HG02763 (cell line): ENCODE measurements around the gene PYCARD.
"Not testable (repeated sequence)": the region's sequence is repeated elsewhere in the genome, so short reads cannot be mapped to it uniquely, and the experiment has no call there.

Source experiments
- ATAC-seq: cut with Tn5 transposase; IDR thresholded peaks from one replicate; pipeline ENCODE4 v1.9.1; 2021; ENCODE audit warnings: mild to moderate bottlenecking, moderate library complexity; ENCODE audit not compliant: unreplicated experiment

PYCARD gene

GRCh38 chr16:31202414-31203375 is at the start of gene PYCARD:
Gene PYCARD, minus strand, starts transcription at chr16:31202760. Its CDS starts 70 bp downstream, at chr16:31202690.
- no peak for ATAC-seq

GRCh38 chr16:31251435-31251834 is 48.9 kb upstream of the PYCARD start:
- no peak for ATAC-seq

- no peak for ATAC-seq
Measured at GRCh38 chr16:31250782-31251384, 48.3 kb upstream of the PYCARD start.

GRCh38 chr16:31248344-31248743 is 45.8 kb upstream of the PYCARD start:
- no peak for ATAC-seq

- no peak for ATAC-seq
Measured at GRCh38 chr16:31246296-31246695, 43.7 kb upstream of the PYCARD start.

- ATAC-seq: not testable (repeated sequence)
Measured at GRCh38 chr16:31245598-31245997, 43.0 kb upstream of the PYCARD start.

GRCh38 chr16:31243734-31244670 is 41.4 kb upstream of the PYCARD start:
- no peak for ATAC-seq

- no peak for ATAC-seq
Measured at GRCh38 chr16:31242206-31242605, 39.6 kb upstream of the PYCARD start.

GRCh38 chr16:31238041-31238440 is 35.5 kb upstream of the PYCARD start:
- no peak for ATAC-seq

- ATAC-seq: no peak
Measured at GRCh38 chr16:31229501-31229900, 26.9 kb upstream of the PYCARD start.

- ATAC-seq: no peak
Measured at GRCh38 chr16:31228206-31228605, 25.6 kb upstream of the PYCARD start.

GRCh38 chr16:31225193-31225592 is 22.6 kb upstream of the PYCARD start:
- ATAC-seq: no peak

GRCh38 chr16:31224092-31224955 is 21.8 kb upstream of the PYCARD start:
- ATAC-seq: no peak

- ATAC-seq: no peak
Measured at GRCh38 chr16:31223044-31223443, 20.5 kb upstream of the PYCARD start.

GRCh38 chr16:31221357-31222160 is 19.0 kb upstream of the PYCARD start:
- no peak for ATAC-seq

GRCh38 chr16:31219154-31219741 is 16.7 kb upstream of the PYCARD start:
- ATAC-seq: no peak

- no peak for ATAC-seq
Measured at GRCh38 chr16:31217136-31217530, 14.6 kb upstream of the PYCARD start.

GRCh38 chr16:31216422-31217135 is 14.0 kb upstream of the PYCARD start, which contains the start of gene PYDC1:
Gene PYDC1, minus strand, starts transcription at chr16:31217135. Its CDS starts 107 bp downstream, at chr16:31217028.
- ATAC-seq: no peak
